Stimulated activated naive CD8-positive, alpha-beta T cell treated with anti-CD3 and anti-CD28 coated beads, Interleukin-15, Interleukin-2, amounts not matched to agents 100 ng/mL and 50 ng/mL, for 24 hours (primary cell): ENCODE results near the gene CACNA2D2.

Source experiments
- H3K27ac Mint-ChIP-seq: one replicate; pipeline ENCODE4 v1.8.0; 2021; ENCODE audit warnings: mild to moderate bottlenecking, mixed read lengths
- H3K27me3 Mint-ChIP-seq: one replicate; pipeline ENCODE4 v1.8.0; 2021; ENCODE audit warnings: mixed read lengths
- H3K36me3 Mint-ChIP-seq: one replicate; pipeline ENCODE4 v1.8.0; 2021; ENCODE audit warnings: low read depth, mixed read lengths
- H3K4me1 Mint-ChIP-seq: one replicate; pipeline ENCODE4 v1.8.0; 2021; ENCODE audit warnings: low read depth, mixed read lengths
- H3K4me3 Mint-ChIP-seq: one replicate; pipeline ENCODE4 v1.8.0; 2021; ENCODE audit warnings: mild to moderate bottlenecking, mixed read lengths
- H3K9me3 Mint-ChIP-seq: one replicate; pipeline ENCODE4 v1.8.0; 2021; ENCODE audit warnings: mixed read lengths

The CACNA2D2 gene

GRCh38 chr3:50417637-50418033 is 85.8 kb downstream of the CACNA2D2 start:
- H3K36me3 Mint-ChIP-seq: no peaks in the 10 kb centered on the region
- no peaks in the 10 kb centered on the region for H3K9me3 Mint-ChIP-seq
- no peaks in the 10 kb centered on the region for H3K4me1 Mint-ChIP-seq
- H3K4me3 Mint-ChIP-seq: no peak overlapping the region
- H3K27ac Mint-ChIP-seq: no peak overlapping the region
- H3K27me3 Mint-ChIP-seq: no peaks in the 10 kb centered on the region

- Mint-ChIP-seq H3K36me3 (no peaks in the 10 kb centered on the region), H3K27me3 (no peaks in the 10 kb centered on the region), H3K4me1 (no peaks in the 10 kb centered on the region), H3K27ac (no peak overlapping the region), H3K9me3 (no peaks in the 10 kb centered on the region), H3K4me3 (no peak overlapping the region)
Observed at GRCh38 chr3:50416736-50417636, 86.4 kb downstream of the CACNA2D2 start.

- Mint-ChIP-seq H3K4me1 (peaks cover 6% of the 10 kb centered on the region), H3K4me3 (no peak overlapping the region), H3K36me3 (no peaks in the 10 kb centered on the region), H3K27ac (no peak overlapping the region), H3K27me3 (no peaks in the 10 kb centered on the region), H3K9me3 (no peaks in the 10 kb centered on the region)
Observed at GRCh38 chr3:50415816-50416215, 87.6 kb downstream of the CACNA2D2 start.

GRCh38 chr3:50415061-50415460 is 88.4 kb downstream of the CACNA2D2 start:
- no peaks in the 10 kb centered on the region for H3K27me3 Mint-ChIP-seq
- no peak overlapping the region for H3K27ac Mint-ChIP-seq
- no peaks in the 10 kb centered on the region for H3K9me3 Mint-ChIP-seq
- H3K4me3 Mint-ChIP-seq: no peak overlapping the region
- H3K36me3 Mint-ChIP-seq: no peaks in the 10 kb centered on the region
- H3K4me1 Mint-ChIP-seq: peaks cover 11% of the 10 kb centered on the region

GRCh38 chr3:50414616-50415015 is 88.8 kb downstream of the CACNA2D2 start:
- Mint-ChIP-seq H3K27me3 (no peaks in the 10 kb centered on the region), H3K4me3 (no peak overlapping the region), H3K27ac (no peak overlapping the region), H3K36me3 (no peaks in the 10 kb centered on the region), H3K9me3 (no peaks in the 10 kb centered on the region), H3K4me1 (peaks cover 11% of the 10 kb centered on the region)

GRCh38 chr3:50412231-50412754 is 91.1 kb downstream of the CACNA2D2 start:
- Mint-ChIP-seq H3K27ac (no peak overlapping the region), H3K4me1 (peaks cover 11% of the 10 kb centered on the region), H3K36me3 (no peaks in the 10 kb centered on the region), H3K27me3 (no peaks in the 10 kb centered on the region), H3K4me3 (no peak overlapping the region), H3K9me3 (no peaks in the 10 kb centered on the region)

- Mint-ChIP-seq H3K27me3 (no peaks in the 10 kb centered on the region), H3K4me1 (peaks cover 11% of the 10 kb centered on the region), H3K9me3 (no peaks in the 10 kb centered on the region), H3K27ac (peak overlapping the region; percentile 65), H3K4me3 (no peak overlapping the region), H3K36me3 (no peaks in the 10 kb centered on the region)
Observed at GRCh38 chr3:50411229-50411628, 92.2 kb downstream of the CACNA2D2 start.

GRCh38 chr3:50410608-50411139 is 92.8 kb downstream of the CACNA2D2 start:
- Mint-ChIP-seq H3K4me3 (no peak overlapping the region), H3K4me1 (peaks cover 11% of the 10 kb centered on the region), H3K27ac (no peak overlapping the region), H3K27me3 (no peaks in the 10 kb centered on the region), H3K9me3 (no peaks in the 10 kb centered on the region), H3K36me3 (no peaks in the 10 kb centered on the region)

- Mint-ChIP-seq H3K4me1 (peaks cover 11% of the 10 kb centered on the region), H3K27ac (no peak overlapping the region), H3K36me3 (no peaks in the 10 kb centered on the region)
Observed at GRCh38 chr3:50410185-50410584, 93.2 kb downstream of the CACNA2D2 start.

GRCh38 chr3:50408443-50408944 is 94.9 kb downstream of the CACNA2D2 start:
- Mint-ChIP-seq H3K27ac (no peak overlapping the region), H3K9me3 (no peaks in the 10 kb centered on the region), H3K27me3 (no peaks in the 10 kb centered on the region), H3K4me1 (peaks cover 11% of the 10 kb centered on the region), H3K4me3 (no peak overlapping the region), H3K36me3 (no peaks in the 10 kb centered on the region)

More at GRCh38 chr3:50410185-50410584, 93.2 kb downstream of the CACNA2D2 start:
- Mint-ChIP-seq H3K9me3 (no peaks in the 10 kb centered on the region), H3K27me3 (no peaks in the 10 kb centered on the region), H3K4me3 (no peak overlapping the region)

GRCh38 chr3:50406487-50406886 is 96.9 kb downstream of the CACNA2D2 start:
- no peaks in the 10 kb centered on the region for H3K9me3 Mint-ChIP-seq
- no peak overlapping the region for H3K27ac Mint-ChIP-seq
- peaks cover 11% of the 10 kb centered on the region for H3K4me1 Mint-ChIP-seq
- no peak overlapping the region for H3K4me3 Mint-ChIP-seq
- no peaks in the 10 kb centered on the region for H3K27me3 Mint-ChIP-seq
- no peaks in the 10 kb centered on the region for H3K36me3 Mint-ChIP-seq

- Mint-ChIP-seq H3K9me3 (no peaks in the 10 kb centered on the region), H3K4me1 (no peaks in the 10 kb centered on the region), H3K27ac (no peak overlapping the region), H3K4me3 (no peak overlapping the region), H3K27me3 (no peaks in the 10 kb centered on the region), H3K36me3 (no peaks in the 10 kb centered on the region)
Observed at GRCh38 chr3:50405249-50405648, 98.2 kb downstream of the CACNA2D2 start.

GRCh38 chr3:50401978-50402595 is 101.3 kb downstream of the CACNA2D2 start:
- Mint-ChIP-seq H3K9me3 (no peaks in the 10 kb centered on the region), H3K27ac (no peak overlapping the region), H3K36me3 (no peaks in the 10 kb centered on the region), H3K27me3 (no peaks in the 10 kb centered on the region), H3K4me3 (no peak overlapping the region), H3K4me1 (no peaks in the 10 kb centered on the region)

GRCh38 chr3:50396502-50396901 is 106.9 kb downstream of the CACNA2D2 start:
- no peak overlapping the region for H3K27ac Mint-ChIP-seq

More at GRCh38 chr3:50396502-50396901, 106.9 kb downstream of the CACNA2D2 start:
- Mint-ChIP-seq H3K9me3 (no peaks in the 10 kb centered on the region), H3K36me3 (no peaks in the 10 kb centered on the region), H3K27me3 (no peaks in the 10 kb centered on the region), H3K4me1 (peaks cover 7% of the 10 kb centered on the region), H3K4me3 (no peak overlapping the region)
